Endothelial cell of umbilical vein (primary cell): ENCODE data around the gene AKAP6. TPM values are rescaled to one million over a fixed set of nuclear protein-coding genes. Genes with fewer than 3 reads are reported as not detected.

ENCODE experiments used
- BruUV-seq: library from RNA; stranded (reverse); fragments of 400-500 nt; replicated peaks from 2 replicates; lab custom pipeline; 2021; lab: Mats Ljungman, UMichigan
- CTCF ChIA-PET: fragments of 300-600, 350-600 bp; sonication (Branson Sonifier 250); formaldehyde crosslinking; loops from one replicate; lab custom pipeline; 2021; ENCODE audit warnings: antibody characterized with exemption, inconsistent platforms; lab: Charles Lee
- POLR2A ChIA-PET: fragments of 300-600, 350-600 bp; sonication (Branson Sonifier 250); formaldehyde crosslinking; loops from one replicate; lab custom pipeline; 2021; ENCODE audit warnings: antibody characterized with exemption, inconsistent platforms; lab: Charles Lee
- DNase-seq: peaks from one replicate; pipeline ENCODE4 v3.0.0-alpha.2; 2011; ENCODE audit warnings: low read depth, low spot score
- FAIRE-seq: peaks from 2 replicates; lab custom pipeline; 2011; peaks lifted over from hg19 to GRCh38; lab: Jason Lieb, UNC
- H2AFZ ChIP-seq: 2 replicates; pipeline ENCODE4 v1.6.0; 2012; ENCODE audit warnings: low read depth, low read length, control low read depth, inconsistent platforms
- H3K27ac ChIP-seq: 2 replicates; pipeline ENCODE4 v1.5.1; 2011; ENCODE audit warnings: low read depth, mild to moderate bottlenecking, control low read depth, low read length, moderate library complexity; ENCODE audit not compliant: insufficient read depth
- H3K27me3 ChIP-seq, 2 experiments: 2 replicates each; pipeline versions ENCODE4 v1.6.0 to v1.6.1; 2011; ENCODE audit warnings: low read length in 2 of 2, mixed read lengths in 1 of 2; ENCODE audit not compliant: control insufficient read depth in 2 of 2, insufficient read depth in 2 of 2
- H3K36me3 ChIP-seq, 2 experiments: 2 replicates in 1 of 2; 3 replicates in 1 of 2; pipeline ENCODE4 v1.5.1; 2011; ENCODE audit warnings: low read length in 2 of 2, mild to moderate bottlenecking in 1 of 2, moderate library complexity in 1 of 2; ENCODE audit not compliant: control insufficient read depth in 2 of 2, insufficient read depth in 2 of 2; ENCODE audit errors: extremely low read depth in 1 of 2
- H3K4me1 ChIP-seq: 3 replicates; pipeline ENCODE4 v1.5.1; 2011; ENCODE audit warnings: mild to moderate bottlenecking, low read length; ENCODE audit not compliant: control insufficient read depth, insufficient read depth; ENCODE audit errors: extremely low read depth
- H3K4me2 ChIP-seq: 2 replicates; pipeline ENCODE4 v1.6.1; 2011; ENCODE audit warnings: low read length, control low read depth, mixed read lengths; ENCODE audit not compliant: insufficient read depth
- H3K4me3 ChIP-seq, 3 experiments: fragments of 200-600 bp in 1 of 3; sonication (generic), shearing (Covaris generic) in 1 of 3; replicated peaks in 1 of 3; 2 replicates each; pipeline ENCODE4 v1.5.1; 2011 to 2016; ENCODE audit warnings: control low read depth in 3 of 3, low read length in 3 of 3, mild to moderate bottlenecking in 2 of 3, inconsistent platforms in 1 of 3, low read depth in 1 of 3, moderate library complexity in 1 of 3; ENCODE audit not compliant: insufficient read depth in 1 of 3
- H3K79me2 ChIP-seq: 2 replicates; pipeline ENCODE4 v1.6.0; 2012; ENCODE audit warnings: low read length, inconsistent platforms; ENCODE audit not compliant: control insufficient read depth, insufficient read depth
- H3K9ac ChIP-seq: replicated peaks from 2 replicates; pipeline ENCODE3; 2011; ENCODE audit warnings: low read length, control low read depth; ENCODE audit not compliant: insufficient read depth; ENCODE audit errors: extremely low read depth
- H3K9me1 ChIP-seq: replicated peaks from 3 replicates; pipeline ENCODE4 v1.6.0; 2011; ENCODE audit warnings: mild to moderate bottlenecking, low read length; ENCODE audit not compliant: control insufficient read depth, insufficient read depth; ENCODE audit errors: extremely low read depth
- H3K9me3 ChIP-seq: replicated peaks from 2 replicates; pipeline ENCODE4 v1.5.1; 2012; ENCODE audit warnings: low read length, inconsistent platforms; ENCODE audit not compliant: control insufficient read depth, insufficient read depth
- H4K20me1 ChIP-seq: replicated peaks from 2 replicates; pipeline ENCODE3; 2011; ENCODE audit warnings: mild to moderate bottlenecking, low read length; ENCODE audit not compliant: control insufficient read depth, insufficient read depth; ENCODE audit errors: extremely low read depth
- CTCF ChIP-seq, 2 donors: IDR thresholded peaks; 1 replicate in 1 of 2; 2 replicates in 1 of 2; pipeline ENCODE4 v1.5.1; 2011; ENCODE audit warnings: low read length in 2 of 2, mild to moderate bottlenecking in 2 of 2, moderate library complexity in 2 of 2, control low read depth in 1 of 2, inconsistent platforms in 1 of 2, low read depth in 1 of 2; ENCODE audit not compliant: insufficient read depth in 1 of 2; ENCODE audit errors: extremely low read depth in 1 of 2
- EZH2 ChIP-seq: IDR thresholded peaks from 2 replicates; pipeline ENCODE4 v1.6.1; 2012; ENCODE audit warnings: borderline replicate concordance, low read depth, mild to moderate bottlenecking, moderate library complexity, low read length, inconsistent platforms; ENCODE audit not compliant: severe bottlenecking
- FOS ChIP-seq: IDR thresholded peaks from 2 replicates; pipeline ENCODE4 v1.6.1; 2011; ENCODE audit warnings: mild to moderate bottlenecking, low read length, moderate library complexity, borderline replicate concordance; ENCODE audit not compliant: insufficient read depth
- GATA2 ChIP-seq: IDR thresholded peaks from 2 replicates; pipeline ENCODE4 v1.7.0; 2011; ENCODE audit warnings: low read depth, mild to moderate bottlenecking, moderate library complexity, mixed read lengths, low read length; ENCODE audit not compliant: insufficient read length, insufficient read depth
- JUN ChIP-seq: IDR thresholded peaks from 2 replicates; pipeline ENCODE4 v1.6.1; 2011; ENCODE audit warnings: borderline replicate concordance, low read depth; ENCODE audit not compliant: insufficient read length, insufficient read depth
- MAX ChIP-seq: IDR thresholded peaks from 2 replicates; pipeline ENCODE4 v1.6.1; 2011; ENCODE audit not compliant: insufficient read depth, insufficient read length
- MYC ChIP-seq: IDR thresholded peaks from one replicate; pipeline ENCODE4 v1.6.1; 2011; ENCODE audit warnings: mild to moderate bottlenecking, low read depth, low read length
- POLR2A ChIP-seq: IDR thresholded peaks from 2 replicates; pipeline ENCODE4 v1.6.1; 2012; ENCODE audit warnings: low read depth, mild to moderate bottlenecking, control low read depth, low read length
- POLR2AphosphoS5 ChIP-seq: IDR thresholded peaks from 2 replicates; pipeline ENCODE4 v1.6.1; 2012; ENCODE audit warnings: low read depth, mild to moderate bottlenecking, control low read depth, low read length, moderate library complexity; ENCODE audit not compliant: insufficient read depth
- dilution Hi-C: fragments of 300-500 bp; cut with MboI; formaldehyde crosslinking; loops from one replicate; pipeline ENCODE4 v1.15.0; 2019; ENCODE audit warnings: low sequenced_read_pairs; ENCODE audit not compliant: extremely low pct_ligation_motif_present
- intact Hi-C: fragments of 100-400 bp; cut with micrococcal nuclease; formaldehyde crosslinking; loops from one replicate; pipeline ENCODE4 v1.10.0; 2022
- polyA plus RNA-seq, 4 experiments: library from polyadenylated mRNA; depleted of rRNA in 3 of 4; stranded (reverse) in 3 of 4; unstranded in 1 of 4; fragments of >200 nt; gene quantifications; 2 replicates each; pipeline versions ENCODE4 v1.2.1 to v1.2.3, GENCODE V29; 2011 to 2012; ENCODE audit warnings: missing spikeins in 1 of 4
- total RNA-seq: library from RNA; stranded (reverse); gene quantifications from 2 replicates; pipeline ENCODE4 v1.2.3, GENCODE V29; 2021

AKAP6 gene
- total and polyA plus RNA-seq, 2 donors (not counting 3 experiments of a cell fraction or from before 2014, with no cell fraction given), result 0.03 to 0.49 TPM

- no peaks in the 10 kb centered on the region for H3K9me3 ChIP-seq
- no peak overlapping the region for H3K4me2 ChIP-seq
- intact Hi-C loops (no loop called here), dilution Hi-C loops (no loop called here)
- no peak overlapping the region for H2AFZ ChIP-seq
- DNase-seq (no peak), FAIRE-seq (no peak)
- ChIA-PET CTCF (interaction anchor here (1.0 to 2.0 kb wide), 3 partner anchors 19 to 65 kb away, joined by 3 to 11 read pairs (median 3); no protein-coding TSS in a partner anchor), POLR2A (no interaction called here)
- no peaks in the 10 kb centered on the region for H4K20me1 ChIP-seq
- H3K9me1 ChIP-seq, result no peaks in the 10 kb centered on the region
- TF ChIP-seq FOS (no peak), MAX (no peak), EZH2 (no peak), MYC (no peak), POLR2AphosphoS5 (no peak), CTCF (IDR thresholded peaks at IDR 0.05; ENCODE audit: extremely low read depth in 1 of 2, insufficient read depth in 1 of 2, low read depth in 1 of 2, low read length in 2 of 2) (no peak), JUN (no peak), GATA2 (no peak), POLR2A (no peak)
- no peak overlapping the region for H3K4me3 ChIP-seq
- H3K79me2 ChIP-seq, result no peaks in the 10 kb centered on the region
- no peaks in the 10 kb centered on the region for H3K27me3 ChIP-seq
- BruUV-seq, result no TSS peak
- H3K27ac ChIP-seq, result no peak overlapping the region
- H3K4me1 ChIP-seq, result no peaks in the 10 kb centered on the region
- no peak overlapping the region for H3K9ac ChIP-seq
- H3K36me3 ChIP-seq, result no peaks in the 10 kb centered on the region
Observed at GRCh38 chr14:32494609-32495434, 165.7 kb downstream of the AKAP6 start.
